NOMO-1 (cell line): ENCODE data around the gene NEXN.

Experiments used
- DNase-seq, 2 experiments: peaks; one replicate each; lab custom pipeline; 2025; ENCODE audit not compliant: unreplicated experiment in 2 of 2; lab: John Stamatoyannopoulos, UW

The NEXN gene

GRCh38 chr1:77888081-77888780 lies at the start of gene NEXN:
NEXN (plus strand) TSS chr1:77888624; CDS start chr1:77916107, 27,483 bp downstream.
- DNase-seq, result no peak

DNA sequence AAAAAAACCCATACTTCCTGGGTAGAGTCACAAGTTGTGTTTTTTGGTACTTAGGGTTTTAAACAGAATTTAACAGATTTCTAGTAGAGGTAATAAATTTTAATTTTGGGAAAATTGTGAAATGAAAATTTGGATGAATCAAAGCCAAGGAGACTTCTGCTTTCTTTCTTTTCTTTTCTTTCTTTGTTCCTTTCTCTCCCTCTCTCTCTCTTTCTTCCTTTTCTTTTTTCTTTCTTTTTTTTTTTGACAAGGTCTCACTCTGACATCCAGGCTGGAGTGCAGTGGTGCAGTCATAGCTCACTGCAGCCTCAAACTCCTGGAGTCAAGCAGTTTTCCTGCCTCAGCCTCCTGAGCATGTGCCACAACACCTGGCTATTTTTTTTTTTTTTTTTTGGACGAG lies 46.9 kb upstream of the NEXN start:
- DNase-seq, result no peak

DNA sequence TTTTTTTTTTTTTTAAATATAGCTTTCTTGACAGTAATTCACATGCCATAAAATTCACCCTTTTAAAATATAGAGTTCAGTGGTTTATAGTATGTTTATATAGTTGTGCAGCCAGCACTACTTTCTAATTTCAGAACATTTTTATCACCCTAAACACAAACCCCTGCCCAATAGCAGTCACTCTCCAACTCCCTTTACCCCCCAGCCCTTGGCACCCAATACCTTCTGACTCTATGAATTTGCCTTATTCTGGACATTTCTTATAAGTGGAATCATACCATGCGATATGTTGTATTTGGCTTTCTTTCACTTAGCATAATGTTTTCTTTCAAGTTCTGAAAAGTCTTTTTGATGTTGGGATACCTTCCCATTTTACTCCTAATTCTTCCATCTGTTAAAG lies 42.5 kb upstream of the NEXN start:
- no peak for DNase-seq

- no peak for DNase-seq
These were observed 41.5 kb upstream of the NEXN start for GRCh38 chr1:77846966-77847365.

GRCh38 chr1:77847621-77848080 lies 40.8 kb upstream of the NEXN start:
- DNase-seq, result peak; percentile 2 to 76

DNA sequence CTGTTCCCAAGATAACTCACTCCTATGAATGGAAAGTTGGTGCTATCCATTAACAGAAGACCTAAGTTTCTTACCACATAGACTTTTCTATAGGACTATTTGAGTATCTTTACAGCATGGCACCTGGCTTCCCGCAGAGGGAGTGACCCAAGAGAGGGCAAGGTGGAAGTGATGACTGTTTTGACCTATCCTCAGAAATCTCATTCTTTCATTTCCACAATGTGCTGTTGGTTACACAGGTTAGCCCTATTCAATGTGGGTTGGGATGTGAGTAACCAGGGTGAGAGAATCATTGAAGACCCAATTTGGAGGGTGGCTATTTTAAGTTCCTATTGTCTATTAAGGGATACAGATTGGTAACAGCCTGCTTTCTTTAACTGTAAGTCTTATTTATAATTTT lies 38.3 kb upstream of the NEXN start:
- no peak for DNase-seq

- no peak for DNase-seq
These were observed 30.9 kb upstream of the NEXN start for GRCh38 chr1:77857552-77857951.

DNA sequence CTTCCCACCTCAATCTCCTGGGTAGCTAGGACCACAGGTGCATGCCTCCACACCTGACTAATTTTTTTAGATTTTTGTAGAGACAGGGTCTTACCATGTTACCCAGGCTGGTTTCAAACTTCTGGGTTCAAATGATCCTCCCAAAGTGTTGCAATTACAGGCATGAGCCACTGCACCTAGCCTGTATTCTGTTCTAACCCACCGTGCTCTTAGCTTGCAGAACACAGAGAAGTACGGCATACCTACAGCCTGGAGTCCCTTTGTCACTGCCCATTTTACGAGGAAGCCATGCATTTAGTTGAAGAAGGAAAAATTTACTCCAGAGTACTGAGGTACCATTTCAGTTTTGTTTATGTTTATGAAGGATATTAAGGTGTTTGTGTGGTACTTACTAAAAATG lies 29.7 kb upstream of the NEXN start:
- DNase-seq, result no peak

GRCh38 chr1:77859248-77859647 lies 29.2 kb upstream of the NEXN start:
- no peak for DNase-seq

DNA sequence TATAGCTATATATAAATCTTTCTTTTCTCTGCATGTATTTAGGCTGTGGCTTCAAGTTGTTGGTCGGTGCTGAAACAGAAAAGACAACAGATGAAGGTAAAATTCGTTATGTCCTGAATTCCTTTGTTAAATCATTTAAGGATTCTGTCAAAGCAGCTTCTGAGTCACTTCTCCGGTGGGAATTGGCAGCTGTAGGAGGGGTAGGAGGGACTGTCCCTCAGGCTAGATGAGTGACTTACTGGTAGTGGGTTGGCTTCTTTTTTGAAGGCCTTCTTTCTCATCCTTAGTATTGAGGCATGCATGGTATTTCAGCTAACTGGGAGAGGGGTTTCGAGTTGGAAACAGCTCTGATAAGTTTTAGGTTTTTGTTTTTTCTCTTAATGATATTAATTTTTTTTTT lies 22.1 kb upstream of the NEXN start:
- DNase-seq, result no peak

DNA sequence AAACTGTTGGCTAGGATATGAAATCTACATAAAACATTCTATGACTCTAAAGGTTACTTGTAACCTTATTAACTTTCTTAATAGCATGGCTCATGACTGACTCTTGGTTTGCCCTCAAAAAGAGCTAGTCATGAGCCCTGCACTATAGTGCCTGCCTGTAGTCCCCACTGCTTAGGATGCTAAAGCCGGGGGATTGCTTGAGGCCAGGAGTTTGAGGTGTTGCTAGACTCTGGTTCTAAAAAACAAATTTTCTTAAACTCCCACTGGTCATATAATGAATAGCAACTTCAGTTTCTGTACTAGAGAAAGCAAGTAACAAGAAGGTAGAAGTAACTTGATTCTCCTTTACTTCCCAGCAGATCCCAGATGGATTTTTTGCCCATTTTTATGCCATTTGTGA lies 15.8 kb upstream of the NEXN start:
- no peak for DNase-seq

DNA sequence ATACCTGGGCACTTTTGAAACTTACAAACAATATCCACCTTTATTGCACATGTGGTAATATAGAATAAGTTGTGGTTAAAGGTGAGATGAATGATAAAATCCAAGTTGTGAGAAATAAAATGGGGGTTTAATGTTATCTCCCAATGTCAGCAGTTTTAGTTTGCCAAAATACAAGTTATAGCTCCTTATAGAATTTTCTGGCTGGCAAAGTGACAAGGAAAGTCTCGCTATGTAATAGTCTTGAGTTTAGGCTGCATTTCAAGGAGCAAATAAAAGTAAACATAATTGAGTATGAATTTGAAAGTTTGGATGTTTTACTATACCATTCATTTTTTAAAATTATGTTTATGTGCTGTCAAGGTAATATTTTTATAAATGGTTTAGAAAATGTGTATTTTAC lies 15.0 kb upstream of the NEXN start:
- DNase-seq, result no peak

GRCh38 chr1:77874804-77875445 lies 13.5 kb upstream of the NEXN start:
- DNase-seq, result no peak

DNA sequence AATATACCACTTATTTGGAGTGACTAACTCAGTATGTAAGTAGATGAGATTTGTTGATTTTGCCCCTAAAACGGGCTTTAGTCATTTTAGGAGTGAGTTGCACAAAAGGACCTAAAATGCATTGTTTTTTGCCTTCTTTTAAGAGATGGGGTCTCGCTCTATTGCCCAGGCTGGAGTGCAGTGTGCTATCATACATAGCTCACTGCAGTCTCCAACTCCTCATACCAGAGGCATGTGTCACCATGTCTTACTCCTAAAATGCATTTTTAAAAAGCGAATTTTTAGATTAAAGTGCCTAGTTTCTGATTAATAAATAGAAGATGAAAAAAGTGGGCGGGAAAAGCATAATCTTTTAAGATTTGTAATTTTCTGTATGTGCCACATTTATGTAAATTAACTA lies 11.5 kb upstream of the NEXN start:
- DNase-seq, result no peak

DNA sequence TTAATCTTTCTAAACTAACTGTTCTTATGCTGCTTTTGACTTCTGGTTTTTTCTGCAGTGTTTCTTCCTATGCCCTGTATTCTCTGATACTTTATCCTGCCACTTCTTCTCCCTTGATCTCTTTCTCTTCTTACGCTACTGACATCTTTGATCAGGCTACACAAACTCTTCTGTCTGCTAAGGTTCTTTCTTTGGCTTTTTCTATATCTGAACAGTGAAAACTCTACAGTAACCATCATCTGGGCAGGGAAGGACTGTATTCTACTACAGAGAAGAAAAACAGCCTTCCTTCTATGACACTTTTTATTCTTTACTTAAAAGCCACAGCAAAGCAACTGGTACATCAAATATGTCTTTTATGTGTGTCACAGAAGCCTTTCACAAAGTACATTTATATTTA lies 7.4 kb upstream of the NEXN start:
- no peak for DNase-seq

DNA sequence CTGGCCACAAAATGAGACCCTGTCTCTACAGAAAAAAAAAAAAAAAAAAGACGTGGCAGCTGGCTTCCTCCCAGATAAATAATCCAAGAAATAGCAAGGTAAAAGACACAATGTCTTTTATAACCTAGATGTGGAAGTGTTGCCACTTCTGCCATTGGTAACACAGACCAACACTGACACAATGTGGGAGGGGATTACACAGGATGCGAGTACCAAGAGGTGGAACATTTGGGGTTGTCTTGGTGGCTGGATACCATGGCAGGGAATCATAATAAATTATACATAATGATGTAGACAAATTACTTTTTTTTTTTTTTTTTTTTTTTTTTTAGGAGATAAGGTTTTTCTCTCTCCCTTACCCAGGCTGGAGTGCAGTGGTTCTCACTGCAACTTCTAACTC lies 6.0 kb upstream of the NEXN start:
- no peak for DNase-seq

DNA sequence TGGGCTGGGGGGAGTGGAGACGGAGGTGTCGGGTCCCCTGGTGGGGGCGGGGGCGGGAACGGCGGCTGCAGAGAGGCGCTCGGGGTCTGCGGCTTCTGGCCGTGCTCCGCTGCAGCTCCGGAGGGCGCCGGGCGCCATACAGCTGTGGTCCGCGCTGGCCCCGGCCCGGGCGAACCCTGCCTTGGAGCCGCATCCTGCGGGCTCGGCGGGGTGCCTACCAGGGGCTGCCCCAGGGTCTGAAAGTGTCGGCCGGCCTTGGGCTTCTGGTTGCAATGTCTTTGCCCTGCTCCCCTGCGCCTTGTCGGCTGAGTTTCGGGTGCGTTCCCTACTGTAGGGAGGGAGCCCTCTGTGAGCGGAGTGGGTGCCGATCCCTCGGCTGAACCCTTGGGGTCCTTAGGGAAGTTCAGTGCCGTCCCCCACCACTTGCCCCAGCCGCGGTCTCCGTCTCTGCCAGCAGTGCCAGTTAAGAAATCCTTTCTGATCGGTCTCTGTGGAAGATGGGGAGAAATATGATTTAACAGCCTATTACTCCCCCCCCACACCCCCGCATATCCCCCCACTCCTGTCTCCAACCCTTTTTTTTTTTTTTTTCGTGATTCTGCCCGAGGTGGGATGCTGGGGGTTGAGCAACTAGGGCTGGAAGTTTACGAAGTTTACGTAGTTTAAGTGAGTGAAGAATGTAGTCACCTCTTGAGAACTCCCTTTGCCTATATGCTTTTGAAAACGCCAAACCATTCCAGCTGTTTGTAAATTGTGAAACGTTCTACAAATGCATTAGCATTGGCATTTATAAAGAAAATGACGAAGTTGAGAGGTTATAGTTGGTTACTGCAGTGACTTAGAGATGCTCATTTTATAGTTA lies 588 bp downstream of the NEXN start:
- no peak for DNase-seq

DNA sequence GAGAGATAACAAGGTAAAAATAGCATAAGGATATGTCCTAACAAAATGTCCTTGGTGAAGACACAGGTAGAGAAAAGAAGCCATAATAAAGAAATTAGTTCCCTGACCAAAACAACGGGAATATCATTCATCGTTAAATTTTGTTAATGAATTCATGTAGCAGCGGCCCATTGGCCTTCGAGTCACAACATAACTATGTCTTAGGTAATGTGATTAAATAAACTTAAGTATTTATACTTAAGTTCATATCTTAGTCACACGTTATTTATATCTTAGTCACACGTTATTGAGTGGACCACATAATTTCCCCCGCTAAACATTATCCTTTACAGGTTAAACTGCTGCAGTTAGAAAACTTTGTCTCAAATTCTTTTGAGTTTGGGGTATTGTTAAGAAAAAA lies 1.2 kb downstream of the NEXN start:
- DNase-seq, result no peak

DNA sequence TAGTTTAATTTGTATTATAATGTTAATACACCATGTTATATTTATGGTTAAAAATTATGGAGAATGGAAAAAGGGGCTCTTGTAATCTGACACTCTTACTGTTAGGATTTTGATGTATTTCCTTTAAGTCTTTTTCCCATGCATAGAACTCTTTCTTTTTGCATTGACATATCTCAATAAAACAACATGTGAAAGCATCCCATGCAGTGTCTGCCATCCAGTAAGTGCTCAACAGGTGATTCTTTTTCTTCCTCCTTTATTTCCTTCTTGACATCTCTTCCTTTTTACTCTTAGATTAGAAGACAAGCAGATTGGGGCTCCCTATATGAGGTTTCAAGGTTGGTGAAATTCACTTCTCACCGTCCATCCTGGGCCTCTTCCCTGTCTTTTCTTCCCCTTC lies 2.8 kb downstream of the NEXN start:
- DNase-seq, result no peak

DNA sequence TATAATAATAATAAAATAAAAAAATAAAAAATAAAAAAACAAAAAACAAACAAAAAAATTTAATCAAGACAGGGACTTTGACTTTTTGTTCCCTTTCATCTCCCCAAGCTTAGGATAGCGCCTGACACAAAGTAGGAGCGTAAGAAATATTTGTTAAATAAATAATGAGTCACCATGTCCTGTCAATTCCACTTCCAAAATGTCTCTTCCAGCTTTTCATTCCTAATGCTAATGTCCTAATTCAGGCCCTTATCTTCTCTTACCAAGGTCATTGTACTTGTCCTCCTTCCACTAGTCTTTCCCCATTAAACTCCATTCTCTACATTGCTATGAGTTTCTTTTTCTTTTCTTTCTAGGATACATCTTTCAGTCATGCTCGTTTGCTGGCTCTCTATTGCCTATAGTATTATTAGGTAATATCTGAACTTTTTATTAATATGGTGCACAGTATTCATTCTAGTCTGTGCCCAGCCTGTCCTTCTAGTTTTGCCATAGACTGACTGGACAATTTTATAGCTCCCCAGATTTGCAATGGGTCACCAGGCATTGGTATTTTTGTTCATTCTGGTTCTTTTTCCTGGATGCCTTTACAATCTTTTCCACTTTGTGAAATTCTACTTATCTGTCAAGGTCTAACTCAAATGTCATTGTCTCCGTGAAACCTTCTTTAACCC lies 11.4 kb downstream of the NEXN start:
- no peak for DNase-seq

DNA sequence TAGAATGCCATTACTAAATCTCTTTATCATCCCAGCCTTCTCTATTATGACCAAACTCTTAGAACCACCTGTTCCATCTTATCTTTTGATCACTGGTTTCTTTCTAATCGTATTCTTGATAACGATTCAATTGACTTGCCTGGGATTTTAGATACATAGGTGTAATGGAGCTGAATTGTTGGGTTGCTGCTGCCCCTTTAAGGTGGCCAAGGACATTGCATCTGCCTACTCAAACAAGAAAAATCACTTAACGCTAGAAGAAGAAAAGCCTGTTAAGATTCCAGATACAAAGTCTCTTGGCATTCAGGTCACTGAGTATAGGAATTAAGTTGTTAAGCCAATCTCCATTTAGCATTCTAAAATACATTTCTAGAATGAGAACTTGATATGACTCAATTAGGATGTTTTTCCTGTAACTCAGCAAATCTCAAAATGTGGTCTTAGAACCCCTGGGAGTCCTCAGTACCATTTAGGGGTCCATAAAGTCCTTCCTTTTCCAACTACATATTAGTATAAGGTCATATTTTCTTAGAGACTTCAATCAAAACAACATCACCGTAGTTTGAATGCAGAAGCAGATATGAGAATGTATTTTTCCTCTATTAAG lies 12.4 kb downstream of the NEXN start:
- DNase-seq, result peak in 1 of 2 experiments; percentile 8
